PC-3 (cell line): Measurements from ENCODE around the gene PLAAT5.

Experiments
- EZH2 ChIP-seq: fragments of 300-600 bp; sonication (generic); IDR thresholded peaks from one replicate; pipeline ENCODE4 v1.6.1; 2017; ENCODE audit warnings: antibody characterized with exemption, mild to moderate bottlenecking, low read length; ENCODE audit not compliant: unreplicated experiment
- EZH2phosphoT487 ChIP-seq: fragments of 300-600 bp; sonication (generic); IDR thresholded peaks from 2 replicates; pipeline ENCODE4 v1.6.1; 2018; ENCODE audit warnings: mild to moderate bottlenecking, antibody characterized with exemption, low read length, borderline replicate concordance
- TF ChIP-seq, protein P1 (sequence below): fragments of 300-600 bp; sonication (generic); conservative IDR thresholded peaks from 2 replicates; pipeline ENCODE4 v1.5.1; 2017; ENCODE audit warnings: antibody characterized with exemption, low read depth, mild to moderate bottlenecking, low read length

DNA sequence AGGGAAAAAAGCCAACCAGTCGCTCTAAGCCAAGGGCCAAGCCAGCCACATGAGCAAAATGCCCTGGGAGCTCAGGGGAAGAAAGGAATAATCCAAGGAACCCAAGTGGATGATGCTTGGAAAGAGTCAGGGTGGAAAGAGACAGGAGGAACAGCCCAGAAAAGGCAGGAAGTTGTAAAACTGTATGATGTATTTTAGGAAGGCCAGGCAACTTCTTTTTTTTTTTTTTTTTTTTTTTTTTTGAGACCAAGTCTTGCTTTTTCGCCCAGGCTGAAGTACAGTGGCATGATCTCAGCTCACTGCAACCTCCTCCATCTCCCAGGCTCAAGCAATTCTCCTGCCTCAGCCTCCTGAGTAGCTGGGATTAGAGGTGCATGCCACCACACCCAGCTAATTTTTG lies 16.5 kb upstream of the PLAAT5 start:
- no peak for TF ChIP-seq EZH2phosphoT487
- TF ChIP-seq, protein P1, sequence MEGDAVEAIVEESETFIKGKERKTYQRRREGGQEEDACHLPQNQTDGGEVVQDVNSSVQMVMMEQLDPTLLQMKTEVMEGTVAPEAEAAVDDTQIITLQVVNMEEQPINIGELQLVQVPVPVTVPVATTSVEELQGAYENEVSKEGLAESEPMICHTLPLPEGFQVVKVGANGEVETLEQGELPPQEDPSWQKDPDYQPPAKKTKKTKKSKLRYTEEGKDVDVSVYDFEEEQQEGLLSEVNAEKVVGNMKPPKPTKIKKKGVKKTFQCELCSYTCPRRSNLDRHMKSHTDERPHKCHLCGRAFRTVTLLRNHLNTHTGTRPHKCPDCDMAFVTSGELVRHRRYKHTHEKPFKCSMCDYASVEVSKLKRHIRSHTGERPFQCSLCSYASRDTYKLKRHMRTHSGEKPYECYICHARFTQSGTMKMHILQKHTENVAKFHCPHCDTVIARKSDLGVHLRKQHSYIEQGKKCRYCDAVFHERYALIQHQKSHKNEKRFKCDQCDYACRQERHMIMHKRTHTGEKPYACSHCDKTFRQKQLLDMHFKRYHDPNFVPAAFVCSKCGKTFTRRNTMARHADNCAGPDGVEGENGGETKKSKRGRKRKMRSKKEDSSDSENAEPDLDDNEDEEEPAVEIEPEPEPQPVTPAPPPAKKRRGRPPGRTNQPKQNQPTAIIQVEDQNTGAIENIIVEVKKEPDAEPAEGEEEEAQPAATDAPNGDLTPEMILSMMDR, result no peak
- no peak for TF ChIP-seq EZH2
